A549 treated with CpdA at 1 μM for 4 hours (cell line): Measurements from ENCODE around the gene TMEM156. TPM values are rescaled to one million over a fixed set of nuclear protein-coding genes. Genes with fewer than 3 reads are reported as not detected.

Experiments used
- total RNA-seq: library from RNA; stranded (reverse); fragments of 200-300 nt; extraction: Qiagen RNA extraction; gene quantifications from 5 replicates; pipeline ENCODE4 v1.2.3, GENCODE V29; 2022; ENCODE audit warnings: low read depth

TMEM156 gene, protein sequence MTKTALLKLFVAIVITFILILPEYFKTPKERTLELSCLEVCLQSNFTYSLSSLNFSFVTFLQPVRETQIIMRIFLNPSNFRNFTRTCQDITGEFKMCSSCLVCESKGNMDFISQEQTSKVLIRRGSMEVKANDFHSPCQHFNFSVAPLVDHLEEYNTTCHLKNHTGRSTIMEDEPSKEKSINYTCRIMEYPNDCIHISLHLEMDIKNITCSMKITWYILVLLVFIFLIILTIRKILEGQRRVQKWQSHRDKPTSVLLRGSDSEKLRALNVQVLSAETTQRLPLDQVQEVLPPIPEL
- 19.3 to 27.3 TPM (median 23.0 TPM) in 5 replicates for total RNA-seq

DNA sequence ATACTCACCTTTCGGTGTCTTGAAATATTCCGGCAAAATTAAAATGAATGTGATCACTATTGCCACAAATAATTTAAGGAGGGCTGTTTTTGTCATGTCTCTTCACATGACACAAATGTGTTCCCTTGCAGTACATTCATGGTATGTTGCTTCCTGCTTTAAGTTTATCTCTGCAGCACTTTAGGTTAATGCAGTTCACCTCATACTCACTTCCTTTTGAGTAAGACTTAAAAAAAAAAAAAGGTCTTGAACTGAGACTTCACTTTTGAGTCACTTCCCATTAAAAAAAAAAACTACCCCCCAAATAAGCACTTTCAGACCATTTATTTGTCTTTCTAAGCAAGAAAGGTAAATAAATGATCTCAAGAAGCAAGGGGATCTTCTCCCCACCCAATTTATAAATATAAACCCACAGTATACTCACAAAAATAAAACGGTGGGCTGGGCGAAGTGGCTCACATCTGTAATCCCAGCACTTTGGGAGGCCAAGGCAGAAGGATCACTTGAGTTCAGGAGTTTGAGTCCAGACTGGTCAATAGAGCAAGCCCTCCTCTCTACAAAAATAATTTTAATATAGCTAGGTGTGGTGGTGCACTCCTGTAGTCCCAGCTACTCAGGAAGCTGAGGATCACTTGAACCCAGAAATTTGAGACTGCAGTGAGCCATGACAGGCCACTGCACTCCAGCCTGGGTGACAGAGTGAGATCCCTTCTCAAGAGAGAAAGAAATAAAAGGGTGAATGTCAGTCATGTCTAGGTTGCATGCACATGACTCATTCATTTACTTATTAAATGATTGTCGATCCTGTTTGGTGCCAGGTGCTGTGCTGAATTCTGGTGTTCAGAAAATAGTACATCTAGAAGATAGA, at the start of gene TMEM156:
TSS of gene TMEM156 (minus strand) at position 192 of the 868 bp plus-strand sequence. CDS start at position 96, 96 bp downstream.

DNA sequence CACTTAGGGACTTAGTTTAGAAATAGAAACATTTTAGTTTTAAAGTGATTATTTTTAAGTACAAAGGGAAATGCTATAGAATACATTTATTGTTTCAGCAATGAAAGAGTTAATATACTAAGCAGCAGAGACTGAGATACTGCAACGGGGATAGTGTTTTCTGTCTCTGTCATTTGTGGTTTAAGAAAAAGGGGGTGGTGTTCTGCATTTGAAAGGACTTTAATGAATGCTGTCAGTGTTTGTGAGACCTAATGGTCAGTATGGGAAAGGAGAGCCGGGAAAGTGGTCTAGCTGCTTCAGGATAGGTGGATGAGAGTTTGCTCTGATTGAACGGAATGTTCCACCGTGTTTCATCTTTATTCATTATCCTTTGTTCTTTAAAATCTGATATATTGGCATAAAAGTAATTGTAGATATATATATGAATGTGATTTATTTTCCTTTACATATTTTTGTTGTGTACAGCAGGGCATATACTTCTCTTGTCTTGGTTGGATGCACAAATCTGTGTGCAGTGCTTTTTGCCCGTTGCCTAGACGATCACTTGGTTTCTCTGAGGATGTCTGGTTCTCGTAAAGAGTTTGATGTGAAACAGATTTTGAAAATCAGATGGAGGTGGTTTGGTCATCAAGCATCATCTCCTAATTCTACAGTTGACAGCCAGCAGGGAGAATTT, 30.0 kb upstream of the TMEM156 start, which contains the start of gene KLHL5:
TSS of gene KLHL5 (plus strand) at position 139 of the 676 bp plus-strand sequence. CDS start at position 560, 421 bp downstream.

Other genes with a start within 250 kb of the TMEM156 start
- 0.05 to 0.15 TPM (median 0.07 TPM) in 4 of 5 replicates, not detected in the other for gene TLR10, start 249.4 kb downstream of the TMEM156 start, total RNA-seq
- 0.64 to 1.4 TPM (median 0.83 TPM) in 5 replicates for gene TLR1, start 227.6 kb downstream of the TMEM156 start, total RNA-seq
- 4.0 to 5.2 TPM (median 4.8 TPM) in 5 replicates for gene TLR6, start 175.6 kb downstream of the TMEM156 start, total RNA-seq
- gene FAM114A1, start 164.6 kb downstream of the TMEM156 start, total RNA-seq = 24.2 to 51.6 TPM (median 35.5 TPM) in 5 replicates
- gene KLHL5, start 29.8 kb upstream of the TMEM156 start, total RNA-seq = 39.2 to 63.8 TPM (median 51.5 TPM) in 5 replicates
- gene WDR19, start 150.1 kb upstream of the TMEM156 start, total RNA-seq = 7.5 to 11.3 TPM (median 10.1 TPM) in 5 replicates